Measurements from ENCODE around the gene SNX8.

DNA sequence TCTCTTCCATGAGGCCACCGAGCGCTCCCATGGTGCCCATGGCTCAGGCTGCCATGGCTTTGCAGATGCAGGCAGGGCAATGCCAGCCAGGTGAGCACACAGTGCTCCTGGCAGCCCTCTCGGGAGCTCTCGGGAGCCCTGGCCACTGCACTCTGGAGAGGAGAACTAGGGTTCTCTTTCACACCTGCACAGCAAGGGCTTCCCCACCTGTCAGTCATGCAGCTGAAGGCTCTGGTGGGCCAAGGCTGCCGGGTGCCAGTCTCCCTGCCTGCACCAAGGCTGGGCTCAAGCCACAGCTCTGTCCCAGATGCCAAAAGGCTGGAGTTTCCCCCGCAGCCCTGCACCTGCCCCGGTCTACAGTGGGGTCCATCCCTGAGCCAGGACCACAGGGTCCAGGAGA is 39.6 kb downstream of the SNX8 start:
- TF ChIP-seq, protein P1, sequence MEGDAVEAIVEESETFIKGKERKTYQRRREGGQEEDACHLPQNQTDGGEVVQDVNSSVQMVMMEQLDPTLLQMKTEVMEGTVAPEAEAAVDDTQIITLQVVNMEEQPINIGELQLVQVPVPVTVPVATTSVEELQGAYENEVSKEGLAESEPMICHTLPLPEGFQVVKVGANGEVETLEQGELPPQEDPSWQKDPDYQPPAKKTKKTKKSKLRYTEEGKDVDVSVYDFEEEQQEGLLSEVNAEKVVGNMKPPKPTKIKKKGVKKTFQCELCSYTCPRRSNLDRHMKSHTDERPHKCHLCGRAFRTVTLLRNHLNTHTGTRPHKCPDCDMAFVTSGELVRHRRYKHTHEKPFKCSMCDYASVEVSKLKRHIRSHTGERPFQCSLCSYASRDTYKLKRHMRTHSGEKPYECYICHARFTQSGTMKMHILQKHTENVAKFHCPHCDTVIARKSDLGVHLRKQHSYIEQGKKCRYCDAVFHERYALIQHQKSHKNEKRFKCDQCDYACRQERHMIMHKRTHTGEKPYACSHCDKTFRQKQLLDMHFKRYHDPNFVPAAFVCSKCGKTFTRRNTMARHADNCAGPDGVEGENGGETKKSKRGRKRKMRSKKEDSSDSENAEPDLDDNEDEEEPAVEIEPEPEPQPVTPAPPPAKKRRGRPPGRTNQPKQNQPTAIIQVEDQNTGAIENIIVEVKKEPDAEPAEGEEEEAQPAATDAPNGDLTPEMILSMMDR (IDR thresholded peaks at IDR 0.05) = no peak
- TF ChIP-seq EZH2 (IDR thresholded peaks at IDR 0.05; ENCODE audit: borderline replicate concordance, insufficient read depth, low read depth, low read length, poor library complexity, severe bottlenecking) = no peak

Data from B cell (primary cell).